ENCODE data around the gene PRR12. TPM values are rescaled to one million over a fixed set of nuclear protein-coding genes. Genes with fewer than 3 reads are reported as not detected.

PRR12 gene
- total RNA-seq, 4 donors from 2014 or later: 2.6 to 63.1 (median 8.6) TPM

- intact Hi-C loops (cut with DNase I; ENCODE audit: low total_unique reads): no loop called here
- DNase-seq: no peak
- H3K36me3 ChIP-seq: no peaks in the 10 kb centered on the region
- H3K4me3 ChIP-seq: no peak overlapping the region
- no peak overlapping the region for H3K27ac ChIP-seq
- TF ChIP-seq CTCF (IDR thresholded peaks at IDR 0.05) (no peak), POLR2A (IDR thresholded peaks at IDR 0.05) (no peak)
- H3K9me3 ChIP-seq: no peaks in the 10 kb centered on the region
- H3K27me3 ChIP-seq: no peaks in the 10 kb centered on the region
- no peaks in the 10 kb centered on the region for H3K4me1 ChIP-seq
Measured at GRCh38 chr19:49605605-49606004, 14.6 kb downstream of the PRR12 start.

DNA sequence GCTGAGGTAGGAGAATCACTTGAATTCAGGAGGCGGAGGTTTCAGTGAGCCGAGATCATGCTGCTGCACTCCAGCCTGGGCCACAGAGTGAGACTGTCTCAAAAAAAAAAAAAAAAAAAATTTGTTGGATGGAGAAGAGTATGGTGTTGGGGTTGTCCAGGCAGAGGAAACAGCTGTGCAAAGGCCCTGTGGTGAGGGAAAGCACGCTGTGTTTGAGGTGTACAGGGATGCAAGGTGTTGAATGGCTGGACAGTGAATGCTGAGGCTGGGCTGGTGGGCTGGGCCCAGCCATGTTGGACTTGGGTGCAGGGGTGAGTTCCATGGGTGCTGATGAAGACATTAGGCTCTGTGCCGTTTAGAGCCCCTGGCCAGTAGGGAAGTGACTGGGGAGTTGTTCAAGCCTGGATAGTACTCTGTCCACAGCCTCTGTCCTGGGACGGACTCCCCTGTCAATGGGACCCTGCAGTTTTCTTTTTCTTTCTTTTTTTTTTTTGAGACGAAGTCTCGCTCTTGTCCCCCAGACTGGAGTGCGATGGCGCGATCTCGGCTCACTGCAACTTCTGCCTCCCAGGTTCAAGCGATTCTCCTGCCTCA is 18.6 kb downstream of the PRR12 start:
- Histone ChIP-seq H3K27ac (no peak overlapping the region), H3K36me3 (no peaks in the 10 kb centered on the region), H3K9me3 (no peaks in the 10 kb centered on the region), H3K27me3 (no peaks in the 10 kb centered on the region), H3K4me3 (no peak overlapping the region), H3K4me1 (no peaks in the 10 kb centered on the region)
- no peak for DNase-seq
- TF ChIP-seq POLR2A (IDR thresholded peaks at IDR 0.05) (no peak), CTCF (IDR thresholded peaks at IDR 0.05) (no peak)
- intact Hi-C loops (cut with DNase I; ENCODE audit: low total_unique reads): no loop called here

GRCh38 chr19:49613374-49613773 is 22.4 kb downstream of the PRR12 start:
- Histone ChIP-seq H3K27ac (no peak overlapping the region), H3K36me3 (no peaks in the 10 kb centered on the region), H3K4me1 (no peaks in the 10 kb centered on the region), H3K4me3 (no peak overlapping the region), H3K27me3 (no peaks in the 10 kb centered on the region), H3K9me3 (no peaks in the 10 kb centered on the region)
- TF ChIP-seq CTCF (IDR thresholded peaks at IDR 0.05): no peak
- TF ChIP-seq POLR2A (IDR thresholded peaks at IDR 0.05): no peak
- intact Hi-C loops (cut with DNase I; ENCODE audit: low total_unique reads): no loop called here
- DNase-seq: no peak

DNA sequence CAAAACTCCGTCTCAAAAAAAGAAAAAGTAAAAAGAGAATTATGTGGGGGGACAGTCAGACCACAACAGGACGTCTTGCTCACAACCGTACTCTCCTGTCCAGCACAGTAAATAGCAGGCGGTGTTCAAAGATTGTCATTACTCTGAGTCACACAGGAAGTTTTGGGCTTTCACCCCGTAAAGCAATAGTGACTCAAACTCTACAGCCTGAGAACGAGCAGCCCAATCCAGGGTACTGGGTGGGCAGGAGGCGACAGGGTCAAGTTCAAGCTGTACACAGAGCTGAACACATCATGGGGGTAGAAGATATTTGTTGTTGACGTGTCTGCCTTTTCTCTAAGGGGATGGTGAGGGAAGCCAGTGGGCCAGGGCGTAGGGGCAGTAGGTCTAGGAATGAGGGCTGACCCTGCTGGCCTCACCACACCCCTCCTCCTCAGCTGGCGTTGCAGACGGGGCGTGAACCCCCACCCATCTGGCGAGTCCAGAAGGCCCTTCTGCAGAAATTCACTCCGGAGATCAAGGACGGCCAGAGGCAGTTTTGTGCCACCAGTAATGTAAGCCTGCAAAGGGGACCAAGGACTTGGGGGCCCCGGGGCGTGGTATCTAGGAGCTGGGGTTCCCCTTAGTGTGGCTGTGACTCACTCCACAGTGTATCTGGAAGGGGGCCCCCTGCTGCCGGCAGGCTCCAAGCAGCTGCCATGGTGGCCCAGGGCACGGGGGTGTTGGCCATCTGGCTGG is 23.3 kb downstream of the PRR12 start:
- H3K9me3 ChIP-seq: no peaks in the 10 kb centered on the region
- no peak overlapping the region for H3K4me3 ChIP-seq
- no peaks in the 10 kb centered on the region for H3K27me3 ChIP-seq
- DNase-seq: no peak
- intact Hi-C loops (cut with DNase I; ENCODE audit: low total_unique reads): no loop called here
- H3K36me3 ChIP-seq: no peaks in the 10 kb centered on the region
- H3K27ac ChIP-seq: no peak overlapping the region
- H3K4me1 ChIP-seq: no peaks in the 10 kb centered on the region
- TF ChIP-seq POLR2A (IDR thresholded peaks at IDR 0.05) (no peak), CTCF (IDR thresholded peaks at IDR 0.05) (no peak)

DNA sequence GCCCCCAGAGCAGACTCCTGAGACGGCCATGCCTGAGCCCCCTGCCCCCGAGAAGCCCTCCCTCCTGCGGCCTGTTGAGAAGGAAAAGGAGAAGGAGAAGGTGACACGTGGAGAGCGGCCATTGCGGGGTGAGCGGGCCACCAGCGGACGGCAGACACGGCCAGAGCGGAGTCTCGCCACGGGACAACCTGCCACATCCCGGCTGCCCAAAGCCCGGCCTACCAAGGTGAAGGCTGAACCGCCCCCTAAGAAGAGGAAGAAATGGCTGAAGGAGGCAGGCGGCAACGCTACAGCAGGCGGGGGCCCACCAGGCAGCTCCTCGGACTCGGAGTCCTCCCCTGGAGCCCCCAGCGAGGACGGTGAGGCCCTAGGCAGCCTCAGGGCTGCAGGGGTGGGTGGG is 24.9 kb downstream of the PRR12 start:
- no peaks in the 10 kb centered on the region for H3K4me1 ChIP-seq
- TF ChIP-seq CTCF (IDR thresholded peaks at IDR 0.05) (no peak), POLR2A (IDR thresholded peaks at IDR 0.05) (no peak)
- H3K27ac ChIP-seq: no peak overlapping the region
- H3K27me3 ChIP-seq: no peaks in the 10 kb centered on the region
- intact Hi-C loops (cut with DNase I; ENCODE audit: low total_unique reads): no loop called here
- H3K36me3 ChIP-seq: no peaks in the 10 kb centered on the region
- DNase-seq: no peak
- no peak overlapping the region for H3K4me3 ChIP-seq
- no peaks in the 10 kb centered on the region for H3K9me3 ChIP-seq
